Osteocyte (in vitro differentiated cells): ENCODE measurements around the gene CLSTN3. TPM values are rescaled to one million over a fixed set of nuclear protein-coding genes. Genes with fewer than 3 reads are reported as not detected.

ENCODE experiments used
- DNase-seq: peaks from one replicate; pipeline ENCODE4 v3.0.0; 2021; ENCODE audit warnings: mixed read lengths; ENCODE audit not compliant: unreplicated experiment; ENCODE audit errors: extremely low spot score
- H3K27ac Mint-ChIP-seq: one replicate; pipeline ENCODE4 v1.8.0; 2021; ENCODE audit warnings: mild to moderate bottlenecking, mixed read lengths; ENCODE audit not compliant: unreplicated experiment
- H3K27me3 Mint-ChIP-seq: one replicate; pipeline ENCODE4 v1.8.0; 2021; ENCODE audit warnings: mixed read lengths; ENCODE audit not compliant: unreplicated experiment
- H3K36me3 Mint-ChIP-seq: one replicate; pipeline ENCODE4 v1.8.0; 2021; ENCODE audit warnings: mixed read lengths; ENCODE audit not compliant: unreplicated experiment
- H3K4me1 Mint-ChIP-seq: one replicate; pipeline ENCODE4 v1.8.0; 2021; ENCODE audit warnings: mixed read lengths; ENCODE audit not compliant: unreplicated experiment
- H3K4me3 Mint-ChIP-seq: one replicate; pipeline ENCODE4 v1.8.0; 2021; ENCODE audit warnings: mild to moderate bottlenecking, moderate library complexity, mixed read lengths; ENCODE audit not compliant: unreplicated experiment
- H3K9me3 Mint-ChIP-seq: one replicate; pipeline ENCODE4 v1.8.0; 2021; ENCODE audit warnings: mixed read lengths; ENCODE audit not compliant: unreplicated experiment
- total RNA-seq: library from RNA; stranded (reverse); gene quantifications from 2 replicates; pipeline ENCODE4 v1.2.1, GENCODE V29; 2021
- TF ChIP-seq, protein P1 (sequence below): fragments of 200-600 bp; sonication (generic); IDR thresholded peaks from 2 replicates; pipeline ENCODE4 v1.5.0; 2021; ENCODE audit warnings: antibody characterized with exemption, mild to moderate bottlenecking, moderate library complexity

Gene CLSTN3
- total RNA-seq, 1 donor from 2014 or later: 14.4 TPM

DNA sequence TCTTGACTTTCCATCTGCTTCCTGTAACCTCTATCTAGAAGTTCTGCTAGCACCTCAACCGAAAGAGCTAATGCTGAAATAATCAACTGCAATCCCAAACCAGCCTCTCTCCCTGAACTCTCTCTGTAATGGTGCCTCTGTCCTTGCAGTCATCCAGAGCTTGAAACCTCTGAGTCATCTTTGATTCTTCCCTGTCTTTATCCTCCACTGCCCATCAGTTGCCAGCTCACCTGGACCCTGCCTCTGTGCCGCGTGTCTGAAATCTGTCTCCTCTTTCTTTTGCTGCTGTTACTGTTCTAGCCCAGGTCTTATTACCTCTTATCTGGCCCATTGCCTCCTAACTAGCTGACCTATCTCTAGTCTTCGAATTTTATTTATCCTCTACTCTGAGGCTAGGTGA, 15.5 kb downstream of the CLSTN3 start:
- Mint-ChIP-seq H3K36me3 (peaks cover 11% of the 10 kb centered on the region), H3K4me3 (no peak overlapping the region), H3K27ac (no peak overlapping the region), H3K4me1 (peaks cover 2% of the 10 kb centered on the region), H3K27me3 (peaks cover 2% of the 10 kb centered on the region), H3K9me3 (no peaks in the 10 kb centered on the region)
- no peak for DNase-seq
- TF ChIP-seq, protein P1, sequence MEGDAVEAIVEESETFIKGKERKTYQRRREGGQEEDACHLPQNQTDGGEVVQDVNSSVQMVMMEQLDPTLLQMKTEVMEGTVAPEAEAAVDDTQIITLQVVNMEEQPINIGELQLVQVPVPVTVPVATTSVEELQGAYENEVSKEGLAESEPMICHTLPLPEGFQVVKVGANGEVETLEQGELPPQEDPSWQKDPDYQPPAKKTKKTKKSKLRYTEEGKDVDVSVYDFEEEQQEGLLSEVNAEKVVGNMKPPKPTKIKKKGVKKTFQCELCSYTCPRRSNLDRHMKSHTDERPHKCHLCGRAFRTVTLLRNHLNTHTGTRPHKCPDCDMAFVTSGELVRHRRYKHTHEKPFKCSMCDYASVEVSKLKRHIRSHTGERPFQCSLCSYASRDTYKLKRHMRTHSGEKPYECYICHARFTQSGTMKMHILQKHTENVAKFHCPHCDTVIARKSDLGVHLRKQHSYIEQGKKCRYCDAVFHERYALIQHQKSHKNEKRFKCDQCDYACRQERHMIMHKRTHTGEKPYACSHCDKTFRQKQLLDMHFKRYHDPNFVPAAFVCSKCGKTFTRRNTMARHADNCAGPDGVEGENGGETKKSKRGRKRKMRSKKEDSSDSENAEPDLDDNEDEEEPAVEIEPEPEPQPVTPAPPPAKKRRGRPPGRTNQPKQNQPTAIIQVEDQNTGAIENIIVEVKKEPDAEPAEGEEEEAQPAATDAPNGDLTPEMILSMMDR: no peak

DNA sequence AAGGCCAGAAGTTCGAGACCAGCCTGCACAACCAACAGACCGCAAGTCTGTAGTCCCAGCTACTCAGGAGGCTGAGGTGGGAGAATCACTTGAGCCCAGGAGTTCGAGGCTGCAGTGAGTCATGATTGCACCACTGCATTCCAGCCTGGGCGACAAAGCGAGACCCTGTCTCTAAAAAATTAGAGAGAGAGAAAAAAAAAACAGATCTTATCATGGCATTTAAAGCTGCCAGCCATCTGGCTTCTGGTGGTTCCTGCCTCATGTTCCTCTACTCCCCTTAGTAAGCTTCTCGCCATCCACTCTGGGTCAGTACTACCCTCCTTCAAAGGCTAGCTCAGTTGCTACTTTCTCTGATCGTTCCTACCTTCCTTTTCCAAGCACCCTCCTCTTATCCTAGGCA, 16.1 kb downstream of the CLSTN3 start:
- peaks cover 2% of the 10 kb centered on the region for H3K27me3 Mint-ChIP-seq
- H3K27ac Mint-ChIP-seq: no peak overlapping the region
- H3K4me1 Mint-ChIP-seq: peaks cover 2% of the 10 kb centered on the region
- TF ChIP-seq, protein P1: no peak
- DNase-seq: no peak
- no peaks in the 10 kb centered on the region for H3K9me3 Mint-ChIP-seq
- H3K4me3 Mint-ChIP-seq: no peak overlapping the region
- peaks cover 11% of the 10 kb centered on the region for H3K36me3 Mint-ChIP-seq

DNA sequence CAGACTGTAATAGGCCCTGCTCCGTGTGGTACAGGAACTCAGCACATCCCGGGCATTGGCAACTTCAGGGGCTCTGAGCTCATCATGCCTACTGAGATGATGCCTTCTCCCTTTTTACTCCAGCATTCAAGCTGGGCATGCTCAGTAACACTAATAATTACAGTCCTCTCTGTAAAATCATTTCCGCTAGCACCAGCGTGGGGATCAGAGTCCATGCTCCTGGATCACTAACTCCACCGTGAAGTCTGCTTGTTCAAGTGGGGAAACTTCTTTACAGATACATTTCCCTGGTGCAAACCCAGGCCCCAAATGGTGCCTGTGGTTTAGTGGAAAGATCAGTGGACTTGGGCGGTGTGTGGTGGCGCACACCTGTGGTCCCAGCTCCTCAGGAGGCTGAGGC, 16.7 kb downstream of the CLSTN3 start:
- H3K4me3 Mint-ChIP-seq: no peak overlapping the region
- peaks cover under 1% of the 10 kb centered on the region for H3K4me1 Mint-ChIP-seq
- peaks cover 2% of the 10 kb centered on the region for H3K27me3 Mint-ChIP-seq
- no peak for DNase-seq
- TF ChIP-seq, protein P1: no peak
- H3K36me3 Mint-ChIP-seq: peaks cover 7% of the 10 kb centered on the region
- no peaks in the 10 kb centered on the region for H3K9me3 Mint-ChIP-seq
- no peak overlapping the region for H3K27ac Mint-ChIP-seq

DNA sequence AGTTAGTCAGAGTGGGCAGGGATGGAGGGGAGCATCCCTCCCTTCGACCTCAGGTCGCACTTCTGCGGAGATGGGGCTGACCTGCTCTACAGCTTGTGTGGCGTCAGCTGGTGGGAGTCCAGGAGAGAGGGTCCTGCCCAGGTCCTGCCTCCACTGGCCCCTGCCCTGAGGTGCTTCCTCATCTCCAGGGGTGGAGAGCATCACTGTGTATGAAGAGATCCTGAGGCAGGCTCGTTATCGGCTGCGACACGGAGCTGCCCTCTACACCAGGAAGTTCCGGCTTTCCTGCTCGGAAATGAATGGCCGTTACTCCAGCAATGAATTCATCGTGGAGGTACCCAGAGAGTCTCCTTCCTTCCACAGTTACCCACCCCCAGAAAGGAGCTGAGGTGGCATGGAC, 20.2 kb downstream of the CLSTN3 start:
- peaks cover 2% of the 10 kb centered on the region for H3K27me3 Mint-ChIP-seq
- no peak for DNase-seq
- peaks cover 3% of the 10 kb centered on the region for H3K36me3 Mint-ChIP-seq
- no peak overlapping the region for H3K27ac Mint-ChIP-seq
- H3K4me1 Mint-ChIP-seq: no peaks in the 10 kb centered on the region
- H3K9me3 Mint-ChIP-seq: no peaks in the 10 kb centered on the region
- TF ChIP-seq, protein P1: no peak
- no peak overlapping the region for H3K4me3 Mint-ChIP-seq

DNA sequence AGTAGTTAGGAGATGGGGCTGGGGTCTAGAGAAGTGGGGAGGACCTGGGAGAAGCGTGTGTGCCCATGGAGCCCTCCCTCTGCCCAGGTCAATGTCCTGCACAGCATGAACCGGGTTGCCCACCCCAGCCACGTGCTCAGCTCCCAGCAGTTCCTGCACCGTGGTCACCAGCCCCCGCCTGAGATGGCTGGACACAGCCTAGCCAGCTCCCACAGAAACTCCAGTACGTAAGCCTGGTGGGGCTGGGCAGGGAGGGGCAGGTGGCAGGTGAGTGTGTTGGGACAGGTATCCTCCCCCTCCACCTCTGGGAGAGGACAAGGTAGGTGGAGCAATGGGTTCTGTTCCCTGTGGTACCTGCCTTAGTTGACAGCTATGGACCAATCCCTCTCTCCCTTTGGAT, 20.7 kb downstream of the CLSTN3 start:
- Mint-ChIP-seq H3K4me1 (no peaks in the 10 kb centered on the region), H3K4me3 (no peak overlapping the region), H3K27ac (no peak overlapping the region), H3K36me3 (peaks cover 3% of the 10 kb centered on the region), H3K9me3 (no peaks in the 10 kb centered on the region), H3K27me3 (peaks cover 2% of the 10 kb centered on the region)
- TF ChIP-seq, protein P1: no peak
- no peak for DNase-seq
